ENCODE results near the gene PIK3R6.

PIK3R6 gene

GRCh38 chr17:8849311-8850041 is 18.0 kb downstream of the PIK3R6 start:
- no peak for TF ChIP-seq CTCF (IDR thresholded peaks at IDR 0.05; ENCODE audit: borderline replicate concordance, insufficient read depth, low read depth, low read length)
- no peak overlapping the region for H3K4me3 ChIP-seq (ENCODE audit: low read depth, low read length)

GRCh38 chr17:8847891-8848290 is 19.6 kb downstream of the PIK3R6 start:
- no peak for TF ChIP-seq CTCF (IDR thresholded peaks at IDR 0.05; ENCODE audit: borderline replicate concordance, insufficient read depth, low read depth, low read length)
- H3K4me3 ChIP-seq (ENCODE audit: low read depth, low read length) = no peak overlapping the region

GRCh38 chr17:8846768-8847211 is 20.7 kb downstream of the PIK3R6 start:
- no peak overlapping the region for H3K4me3 ChIP-seq (ENCODE audit: low read depth, low read length)
- no peak for TF ChIP-seq CTCF (IDR thresholded peaks at IDR 0.05; ENCODE audit: borderline replicate concordance, insufficient read depth, low read depth, low read length)

- TF ChIP-seq CTCF (IDR thresholded peaks at IDR 0.05; ENCODE audit: borderline replicate concordance, insufficient read depth, low read depth, low read length) = no peak
- H3K4me3 ChIP-seq (ENCODE audit: low read depth, low read length) = no peak overlapping the region
Observed at GRCh38 chr17:8844229-8845218, 22.9 kb downstream of the PIK3R6 start.

GRCh38 chr17:8843344-8843743 is 24.1 kb downstream of the PIK3R6 start:
- no peak overlapping the region for H3K4me3 ChIP-seq (ENCODE audit: low read depth, low read length)
- TF ChIP-seq CTCF (IDR thresholded peaks at IDR 0.05; ENCODE audit: borderline replicate concordance, insufficient read depth, low read depth, low read length) = no peak

- no peak overlapping the region for H3K4me3 ChIP-seq (ENCODE audit: low read depth, low read length)
- TF ChIP-seq CTCF (IDR thresholded peaks at IDR 0.05; ENCODE audit: borderline replicate concordance, insufficient read depth, low read depth, low read length) = no peak
Observed at GRCh38 chr17:8841844-8842243, 25.6 kb downstream of the PIK3R6 start.
